Measurements from ENCODE around the gene JPH4. TPM values are rescaled to one million over a fixed set of nuclear protein-coding genes. Genes with fewer than 3 reads are reported as not detected.
A peak's percentile ranks its signal among the peaks of the same experiment; 100 is the strongest.

The JPH4 gene
- polyA plus RNA-seq, 2 of the 4 experiments (the other 2 are of a cell fraction): 0.05 TPM; not detected in 1

DNA sequence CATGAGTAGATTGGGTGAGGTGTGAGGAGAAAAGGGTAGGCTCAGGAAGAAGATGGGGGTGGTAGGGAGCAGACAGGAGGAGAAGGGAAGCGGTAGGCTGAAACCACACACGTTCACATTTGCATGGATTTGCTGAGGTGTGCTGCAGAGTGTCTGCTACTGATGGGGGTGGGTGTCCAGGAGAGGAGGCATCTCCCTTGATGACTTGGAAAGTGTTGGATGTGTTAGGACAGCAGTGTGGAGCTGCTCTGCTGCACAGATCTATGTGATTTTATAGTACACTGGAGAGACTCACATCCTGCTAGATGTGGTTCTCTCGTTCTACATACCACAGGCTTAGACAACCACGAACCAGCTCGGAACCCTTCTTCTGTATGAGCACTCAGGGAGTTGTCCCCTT, 36.3 kb downstream of the JPH4 start (continued):
- TF ChIP-seq HMGXB4 (CRISPR knock-in tag; IDR thresholded peaks at IDR 0.05; ENCODE audit: borderline replicate concordance): no peak
- no peak for TF ChIP-seq NPAS2 (CRISPR knock-in tag; IDR thresholded peaks at IDR 0.05; ENCODE audit: borderline replicate concordance)
- TF ChIP-seq BCL3 (IDR thresholded peaks at IDR 0.05): no peak

DNA sequence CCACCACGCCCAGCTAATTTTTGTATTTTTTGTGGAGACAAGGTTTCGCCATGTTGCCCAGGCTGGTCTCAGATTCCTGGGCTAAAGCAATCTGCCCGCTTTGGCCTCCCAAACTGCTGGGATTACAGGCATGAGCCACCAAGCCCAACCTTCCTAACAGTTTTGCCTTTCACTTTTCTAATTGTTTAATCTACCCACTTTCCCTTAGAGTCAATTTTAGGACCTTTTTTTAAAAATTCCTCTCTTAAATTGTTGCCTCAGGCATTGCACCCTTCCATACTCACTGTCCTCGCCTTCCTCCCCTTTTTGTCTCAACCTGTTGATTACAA, 38.5 kb downstream of the JPH4 start:
- 70% methylated on average over 4 of the region's 4 CpGs for WGBS (ENCODE audit: missing lambda C conversion rate)
- H3K4me3 ChIP-seq: no peak overlapping the region
- no peak overlapping the region for H3K4me2 ChIP-seq
- DNase-seq (ENCODE audit: low read depth in 1 of 2, low spot score in 1 of 2) (no peak), ATAC-seq (no peak), FAIRE-seq (no peak)
- no peaks in the 10 kb centered on the region for H3K4me1 ChIP-seq
- ChIA-PET CTCF (interaction anchor here (0.8 to 7.5 kb wide), 14 partner anchors 9 to 121 kb away, joined by 3 to 74 read pairs (median 6); no protein-coding TSS in a partner anchor), POLR2A (interaction anchor here (0.8 to 1.1 kb wide), 2 partner anchors 15 to 61 kb away, joined by 3 to 5 read pairs; no protein-coding TSS in a partner anchor)
- no peaks in the 10 kb centered on the region for H3K9me3 ChIP-seq
- no peak for TF ChIP-seq FOSB (CRISPR knock-in tag; IDR thresholded peaks at IDR 0.05)
- no peak for TF ChIP-seq HOXB13 (CRISPR knock-in tag; IDR thresholded peaks at IDR 0.05; ENCODE audit: low read depth)
- TF ChIP-seq SMC3 (IDR thresholded peaks at IDR 0.05): no peak
- no peak for TF ChIP-seq HEYL (CRISPR knock-in tag; IDR thresholded peaks at IDR 0.05)
- TF ChIP-seq CBX2 (IDR thresholded peaks at IDR 0.05; ENCODE audit: borderline replicate concordance, low read depth): no peak
- TF ChIP-seq TP53 (CRISPR knock-in tag; IDR thresholded peaks at IDR 0.05): no peak
- TF ChIP-seq RFX5 (IDR thresholded peaks at IDR 0.05): no peak
- TF ChIP-seq PHF8 (IDR thresholded peaks at IDR 0.05; ENCODE audit: borderline replicate concordance, low read depth): no peak
- no peak overlapping the region for H3K27ac ChIP-seq

- Histone ChIP-seq H3K9me3 (no peaks in the 10 kb centered on the region), H3K27ac (no peak overlapping the region), H3K4me1 (no peaks in the 10 kb centered on the region), H3K4me2 (no peak overlapping the region), H3K4me3 (no peak overlapping the region)
- FAIRE-seq (no peak), DNase-seq (ENCODE audit: low read depth in 1 of 2, low spot score in 1 of 2) (peak; percentile 45 to 61), ATAC-seq (peak; percentile 79 to 91; a peak in 5 of 6 replicates)
- 48% methylated on average over 10 of the region's 10 CpGs for WGBS (ENCODE audit: missing lambda C conversion rate)
- CTCF ChIA-PET: interaction anchor here (0.6 to 7.5 kb wide), 21 partner anchors 10 to 212 kb away, joined by 3 to 74 read pairs (median 5); partner anchors contain the start of gene ZFHX2
- TF ChIP-seq SMC3 (IDR thresholded peaks at IDR 0.05): peak; percentile 29; the same call in 1 of the 3 replicates
- TF ChIP-seq EHMT2 (IDR thresholded peaks at IDR 0.05; ENCODE audit: low read depth): no peak
- peak; percentile 37 to 51; a peak in 2 of 5 replicates for TF ChIP-seq RAD21 (conservative IDR thresholded peaks at IDR 0.05 in 1 of 2, IDR thresholded peaks at IDR 0.05 in 1 of 2)
- peak; percentile 59 for TF ChIP-seq CTCF (IDR thresholded peaks at IDR 0.05)
- no peak for TF ChIP-seq ESRRA (IDR thresholded peaks at IDR 0.05; ENCODE audit: borderline replicate concordance, low read length)
- POLR2A ChIA-PET: interaction anchor here (1.1 kb wide), 1 partner anchor 16 kb away, joined by 3 read pairs; no protein-coding TSS in a partner anchor
These were observed 39.1 kb downstream of the JPH4 start for GRCh38 chr14:23539248-23540140.

All from A549 (cell line).